A549 (cell line): ENCODE measurements around the gene MLC1. TPM values are rescaled to one million over a fixed set of nuclear protein-coding genes. Genes with fewer than 3 reads are reported as not detected.

ENCODE experiments used
- ATAC-seq, 2 experiments: fragments of 200-7000 bp in 1 of 2; fragments of >200 bp in 1 of 2; cut with Nextera tagmentation in 1 of 2; cut with Tn5 transposase in 1 of 2; 3 replicates each; pipeline versions ENCODE4 v1.8.0 to v1.9.1; 2018 to 2020; ENCODE audit warnings: mild to moderate bottlenecking in 1 of 2, moderate library complexity in 1 of 2
- CTCF ChIA-PET: fragments of 300-600 bp; sonication (Branson Sonifier 250); formaldehyde crosslinking; extraction: SDS; loops from one replicate; lab custom pipeline; 2021; ENCODE audit warnings: antibody characterized with exemption, inconsistent platforms; lab: Yijun Ruan, JAX
- POLR2A ChIA-PET: fragments of 350-600 bp; formaldehyde crosslinking; extraction: SDS; loops from one replicate; lab custom pipeline; 2021; ENCODE audit warnings: antibody characterized with exemption, inconsistent platforms; lab: Yijun Ruan, JAX
- DNase-seq, 2 experiments: peaks; one replicate each; pipeline versions ENCODE4 v3.0.0 to v3.0.0-alpha.2; 2011 to 2016; ENCODE audit warnings: low read depth in 1 of 2, low spot score in 1 of 2
- FAIRE-seq: peaks from 2 replicates; lab custom pipeline; 2011; peaks lifted over from hg19 to GRCh38; lab: Jason Lieb, UNC
- H3K27ac ChIP-seq, 2 experiments: fragments of >200 bp; sonication (Bioruptor Twin); formaldehyde crosslinking; 3 replicates each; pipeline ENCODE4 v1.5.1; 2016 to 2017
- H3K4me1 ChIP-seq: fragments of >200 bp; sonication (Bioruptor Twin); formaldehyde crosslinking; 3 replicates; pipeline ENCODE4 v1.6.1; 2016
- H3K4me2 ChIP-seq: fragments of >200 bp; sonication (Bioruptor Twin); formaldehyde crosslinking; 3 replicates; pipeline ENCODE4 v1.6.1; 2016
- H3K4me3 ChIP-seq: fragments of >200 bp; sonication (Bioruptor Twin); formaldehyde crosslinking; 3 replicates; pipeline ENCODE4 v1.5.1; 2016
- H3K9me3 ChIP-seq: fragments of >200 bp; sonication (Bioruptor Twin); formaldehyde crosslinking; 3 replicates; pipeline ENCODE4 v1.6.1; 2016
- FOSB ChIP-seq: fragments of 250-450 bp; sonication (Bioruptor Pico); IDR thresholded peaks from 2 replicates; pipeline ENCODE4 v1.5.0; 2020; ENCODE audit warnings: mild to moderate bottlenecking, moderate library complexity
- HOXA7 ChIP-seq: fragments of 250-450 bp; sonication (Bioruptor Pico); IDR thresholded peaks from 2 replicates; pipeline ENCODE4 v1.5.0; 2020; ENCODE audit warnings: mild to moderate bottlenecking, moderate library complexity
- TP53 ChIP-seq: fragments of 250-450 bp; sonication (Bioruptor Pico); IDR thresholded peaks from 2 replicates; pipeline ENCODE4 v1.5.0; 2021; ENCODE audit warnings: mild to moderate bottlenecking, moderate library complexity
- ZNF302 ChIP-seq: fragments of 250-450 bp; sonication (Bioruptor Pico); IDR thresholded peaks from 2 replicates; pipeline ENCODE4 v1.9.0; 2021; ENCODE audit warnings: inconsistent platforms, mild to moderate bottlenecking, moderate library complexity
- WGBS: methylation state at CpG from one replicate; pipeline ENCODE4 v1.1.6; 2017; ENCODE audit errors: missing lambda C conversion rate; 5-methylcytosine and 5-hydroxymethylcytosine counted together
- polyA plus RNA-seq, 4 experiments: library from polyadenylated mRNA; depleted of rRNA in 3 of 4; stranded (reverse); fragments of >200 nt; fragmentation: RNase III in 1 of 4; extraction: RNeasy Plus Mini Kit Qiagen cat#74134 plus additional on column Dnase treatment in 1 of 4; gene quantifications; 2 replicates in 3 of 4; 3 replicates in 1 of 4; pipeline ENCODE4 v1.2.3, GENCODE V29; 2011 to 2017
- TF ChIP-seq, protein P1 (sequence below): IDR thresholded peaks from 2 replicates; pipeline ENCODE4 v1.6.1; 2012

Gene MLC1
- polyA plus RNA-seq, 2 of the 4 experiments (the other 2 are of a cell fraction) = not detected

DNA sequence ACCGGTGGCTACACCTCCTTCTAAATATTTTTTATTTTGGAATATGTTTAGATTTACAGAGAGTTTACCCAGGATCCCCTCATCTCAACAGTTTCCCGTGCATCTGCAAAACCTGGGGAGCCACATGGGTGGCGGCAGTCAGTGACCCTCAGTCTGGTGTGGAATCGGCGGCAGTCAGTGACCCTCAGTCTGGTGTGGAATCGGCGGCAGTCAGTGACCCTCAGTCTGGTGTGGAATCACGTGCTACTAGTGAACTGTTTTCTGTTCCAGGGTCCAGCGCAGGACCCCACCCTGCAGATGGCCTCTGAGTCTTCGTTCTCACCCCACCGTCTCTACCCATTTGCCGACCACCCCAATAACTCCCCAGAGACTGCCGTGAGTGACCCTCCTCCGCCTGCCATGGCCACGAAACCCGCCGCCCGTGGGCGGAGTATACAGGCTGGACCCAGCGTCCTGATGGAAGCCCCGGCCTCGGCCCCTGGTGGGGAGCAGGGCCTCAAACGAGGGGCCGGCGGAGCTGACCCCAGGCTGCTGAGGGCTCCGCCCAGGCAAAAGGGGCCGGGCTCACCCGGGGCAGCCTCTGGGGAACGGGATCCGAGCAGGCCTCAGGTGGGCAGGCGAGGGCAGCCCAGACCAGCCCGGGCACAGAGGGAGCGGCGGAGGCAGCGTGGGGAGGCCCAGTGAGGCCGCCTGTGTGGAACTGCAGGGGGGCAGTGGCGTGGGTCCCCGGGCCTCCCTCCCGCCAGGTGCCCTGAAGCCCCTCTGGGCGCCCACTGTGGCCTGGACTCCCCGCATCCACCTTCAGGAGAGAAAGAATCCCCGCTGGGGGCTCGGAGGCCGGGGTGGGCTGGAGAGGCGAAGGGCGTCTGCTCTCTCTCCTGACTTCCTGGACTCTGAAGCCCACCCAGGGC, 75.2 kb downstream of the MLC1 start:
- H3K4me3 ChIP-seq = no peak overlapping the region
- no peak for FAIRE-seq
- CTCF ChIA-PET = interaction anchor here (0.9 kb wide), 1 partner anchor 20 kb away, joined by 5 read pairs; no protein-coding TSS in a partner anchor
- no peaks in the 10 kb centered on the region for H3K9me3 ChIP-seq
- WGBS = 83% methylated on average over 24 of the region's 46 CpGs
- POLR2A ChIA-PET = no interaction called here
- H3K27ac ChIP-seq = no peak overlapping the region
- no peak for TF ChIP-seq ZNF302
- TF ChIP-seq, protein P1, sequence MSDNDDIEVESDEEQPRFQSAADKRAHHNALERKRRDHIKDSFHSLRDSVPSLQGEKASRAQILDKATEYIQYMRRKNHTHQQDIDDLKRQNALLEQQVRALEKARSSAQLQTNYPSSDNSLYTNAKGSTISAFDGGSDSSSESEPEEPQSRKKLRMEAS = no peak
- TF ChIP-seq HOXA7 (CRISPR knock-in tag) = no peak
- TF ChIP-seq TP53 = no peak
- no peak for TF ChIP-seq FOSB (CRISPR knock-in tag)
- DNase-seq = no peak
- H3K4me2 ChIP-seq = no peak overlapping the region
- no peak; a peak in 1 of 6 replicates for ATAC-seq
- 0 out of 3 replicates have a peak, but pooled peaks cover 4% of the 10 kb centered on the region for H3K4me1 ChIP-seq

Other genes starting within 250 kb of the MLC1 start
- gene ZBED4, start 231.6 kb downstream of the MLC1 start, polyA plus RNA-seq (2011; rRNA removed) = 8.6 and 12.3 TPM in 2 replicates
- 8.5 to 9.5 TPM (median 8.9 TPM) in 3 replicates for gene ZBED4, start 231.6 kb downstream of the MLC1 start, polyA plus RNA-seq (2017; fragmentation: RNase III; extraction: RNeasy Plus Mini Kit Qiagen cat#74134 plus additional on column Dnase treatment)
- 4.4 and 5.2 TPM in 2 replicates for gene ALG12, start 167.0 kb downstream of the MLC1 start, polyA plus RNA-seq (2011; rRNA removed)
- gene ALG12, start 167.0 kb downstream of the MLC1 start, polyA plus RNA-seq (2017; fragmentation: RNase III; extraction: RNeasy Plus Mini Kit Qiagen cat#74134 plus additional on column Dnase treatment) = 6.3 to 9.0 TPM (median 7.7 TPM) in 3 replicates
- gene CRELD2, start 166.8 kb downstream of the MLC1 start, polyA plus RNA-seq (2011; rRNA removed) = 14.4 and 15.1 TPM in 2 replicates
- gene CRELD2, start 166.8 kb downstream of the MLC1 start, polyA plus RNA-seq (2017; fragmentation: RNase III; extraction: RNeasy Plus Mini Kit Qiagen cat#74134 plus additional on column Dnase treatment) = 18.7 to 20.6 TPM (median 18.7 TPM) in 3 replicates
- gene PIM3, start 124.7 kb downstream of the MLC1 start, polyA plus RNA-seq (2011; rRNA removed) = 3.8 and 4.4 TPM in 2 replicates
- gene PIM3, start 124.7 kb downstream of the MLC1 start, polyA plus RNA-seq (2017; fragmentation: RNase III; extraction: RNeasy Plus Mini Kit Qiagen cat#74134 plus additional on column Dnase treatment) = 10.3 to 11.3 TPM (median 11.2 TPM) in 3 replicates
- gene IL17REL, start 72.7 kb downstream of the MLC1 start, polyA plus RNA-seq (2011; rRNA removed) = 0.03 TPM in 1 of 2 replicates, not detected in the other
- gene IL17REL, start 72.7 kb downstream of the MLC1 start, polyA plus RNA-seq (2017; fragmentation: RNase III; extraction: RNeasy Plus Mini Kit Qiagen cat#74134 plus additional on column Dnase treatment) = 0.06 to 0.08 TPM (median 0.07 TPM) in 3 replicates
- gene TTLL8, start 27.1 kb downstream of the MLC1 start, polyA plus RNA-seq (2011; rRNA removed) = not detected in 2 replicates
- not detected in 3 replicates for gene TTLL8, start 27.1 kb downstream of the MLC1 start, polyA plus RNA-seq (2017; fragmentation: RNase III; extraction: RNeasy Plus Mini Kit Qiagen cat#74134 plus additional on column Dnase treatment)
- 0.04 TPM in 1 of 2 replicates, not detected in the other for gene MOV10L1, start 4.6 kb upstream of the MLC1 start, polyA plus RNA-seq (2011; rRNA removed)
- gene MOV10L1, start 4.6 kb upstream of the MLC1 start, polyA plus RNA-seq (2017; fragmentation: RNase III; extraction: RNeasy Plus Mini Kit Qiagen cat#74134 plus additional on column Dnase treatment) = 0.04 to 0.30 TPM in 2 of 3 replicates, not detected in the other
- gene PANX2, start 85.3 kb upstream of the MLC1 start, polyA plus RNA-seq (2011; rRNA removed) = 1.5 and 1.6 TPM in 2 replicates
- gene PANX2, start 85.3 kb upstream of the MLC1 start, polyA plus RNA-seq (2017; fragmentation: RNase III; extraction: RNeasy Plus Mini Kit Qiagen cat#74134 plus additional on column Dnase treatment) = 3.9 to 4.4 TPM (median 4.3 TPM) in 3 replicates
- 13.4 and 14.8 TPM in 2 replicates for gene TRABD, start 100.5 kb upstream of the MLC1 start, polyA plus RNA-seq (2011; rRNA removed)
- gene TRABD, start 100.5 kb upstream of the MLC1 start, polyA plus RNA-seq (2017; fragmentation: RNase III; extraction: RNeasy Plus Mini Kit Qiagen cat#74134 plus additional on column Dnase treatment) = 28.2 to 30.9 TPM (median 30.4 TPM) in 3 replicates
- gene SELENOO, start 115.6 kb upstream of the MLC1 start, polyA plus RNA-seq (2011; rRNA removed) = 7.8 and 8.1 TPM in 2 replicates
- 11.3 to 14.7 TPM (median 13.7 TPM) in 3 replicates for gene SELENOO, start 115.6 kb upstream of the MLC1 start, polyA plus RNA-seq (2017; fragmentation: RNase III; extraction: RNeasy Plus Mini Kit Qiagen cat#74134 plus additional on column Dnase treatment)
- 6.5 and 7.2 TPM in 2 replicates for gene TUBGCP6, start 159.6 kb upstream of the MLC1 start, polyA plus RNA-seq (2011; rRNA removed)
- 13.3 to 14.3 TPM (median 14.2 TPM) in 3 replicates for gene TUBGCP6, start 159.6 kb upstream of the MLC1 start, polyA plus RNA-seq (2017; fragmentation: RNase III; extraction: RNeasy Plus Mini Kit Qiagen cat#74134 plus additional on column Dnase treatment)
- 2.4 and 2.5 TPM in 2 replicates for gene HDAC10, start 165.8 kb upstream of the MLC1 start, polyA plus RNA-seq (2011; rRNA removed)
- 10.1 to 14.0 TPM (median 12.0 TPM) in 3 replicates for gene HDAC10, start 165.8 kb upstream of the MLC1 start, polyA plus RNA-seq (2017; fragmentation: RNase III; extraction: RNeasy Plus Mini Kit Qiagen cat#74134 plus additional on column Dnase treatment)
- gene MAPK12, start 176.3 kb upstream of the MLC1 start, polyA plus RNA-seq (2011; rRNA removed) = 12.5 and 13.5 TPM in 2 replicates
- 24.1 to 26.0 TPM (median 25.8 TPM) in 3 replicates for gene MAPK12, start 176.3 kb upstream of the MLC1 start, polyA plus RNA-seq (2017; fragmentation: RNase III; extraction: RNeasy Plus Mini Kit Qiagen cat#74134 plus additional on column Dnase treatment)
- gene MAPK11, start 185.0 kb upstream of the MLC1 start, polyA plus RNA-seq (2011; rRNA removed) = 1.6 and 3.0 TPM in 2 replicates
- gene MAPK11, start 185.0 kb upstream of the MLC1 start, polyA plus RNA-seq (2017; fragmentation: RNase III; extraction: RNeasy Plus Mini Kit Qiagen cat#74134 plus additional on column Dnase treatment) = 5.5 to 7.4 TPM (median 5.7 TPM) in 3 replicates
- gene PLXNB2, start 222.2 kb upstream of the MLC1 start, polyA plus RNA-seq (2011; rRNA removed) = 24.6 and 32.4 TPM in 2 replicates
- gene PLXNB2, start 222.2 kb upstream of the MLC1 start, polyA plus RNA-seq (2017; fragmentation: RNase III; extraction: RNeasy Plus Mini Kit Qiagen cat#74134 plus additional on column Dnase treatment) = 64.4 to 67.2 TPM (median 65.0 TPM) in 3 replicates
- 1.6 and 1.7 TPM in 2 replicates for gene DENND6B, start 241.6 kb upstream of the MLC1 start, polyA plus RNA-seq (2011; rRNA removed)
- 1.7 to 2.3 TPM (median 1.9 TPM) in 3 replicates for gene DENND6B, start 241.6 kb upstream of the MLC1 start, polyA plus RNA-seq (2017; fragmentation: RNase III; extraction: RNeasy Plus Mini Kit Qiagen cat#74134 plus additional on column Dnase treatment)